HG03025 (cell line): ENCODE data around the gene UEVLD.

Experiments used
- ATAC-seq: cut with Tn5 transposase; IDR thresholded peaks from one replicate; pipeline ENCODE4 v1.9.1; 2021; ENCODE audit warnings: mild to moderate bottlenecking, moderate library complexity; ENCODE audit not compliant: unreplicated experiment, low FRiP score

Gene UEVLD

DNA sequence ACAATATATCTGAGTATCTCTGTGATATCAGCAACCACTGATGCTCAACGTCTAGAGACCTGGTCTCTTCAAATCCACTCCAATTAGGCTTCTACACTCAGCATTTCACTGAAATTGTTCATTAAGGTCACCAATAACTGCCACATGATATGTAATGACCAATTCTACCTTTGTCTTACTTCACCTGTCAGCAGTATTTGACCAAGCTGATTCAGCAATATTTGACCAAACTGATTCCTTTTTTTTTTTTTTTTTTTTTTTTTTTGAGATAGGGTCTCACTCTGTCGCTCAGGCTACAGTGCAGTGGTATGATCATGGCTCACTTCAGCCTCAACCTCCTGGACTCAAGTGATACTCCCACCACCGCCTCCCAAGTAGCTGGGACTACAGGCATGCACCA lies 67.4 kb downstream of the UEVLD start:
- ATAC-seq: no peak

DNA sequence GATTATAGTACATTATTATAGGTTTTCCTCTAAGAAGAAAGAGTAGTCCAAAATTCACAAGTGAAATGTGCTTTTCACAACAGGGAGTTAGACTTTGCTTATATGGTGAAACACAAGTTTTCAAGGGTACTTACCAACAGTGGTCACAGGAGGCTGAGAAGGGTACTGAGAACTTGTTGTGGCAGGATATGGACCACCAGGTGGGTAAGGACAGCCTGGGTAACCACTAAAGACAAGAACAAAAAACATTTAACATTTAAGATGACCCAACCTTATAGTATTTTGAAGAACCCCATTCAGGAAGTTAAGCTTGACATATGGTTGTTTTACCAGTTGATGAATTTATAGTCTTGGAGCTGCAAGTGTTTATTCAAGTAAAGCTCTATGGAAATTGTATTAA lies 86.2 kb downstream of the UEVLD start:
- ATAC-seq: no peak

DNA sequence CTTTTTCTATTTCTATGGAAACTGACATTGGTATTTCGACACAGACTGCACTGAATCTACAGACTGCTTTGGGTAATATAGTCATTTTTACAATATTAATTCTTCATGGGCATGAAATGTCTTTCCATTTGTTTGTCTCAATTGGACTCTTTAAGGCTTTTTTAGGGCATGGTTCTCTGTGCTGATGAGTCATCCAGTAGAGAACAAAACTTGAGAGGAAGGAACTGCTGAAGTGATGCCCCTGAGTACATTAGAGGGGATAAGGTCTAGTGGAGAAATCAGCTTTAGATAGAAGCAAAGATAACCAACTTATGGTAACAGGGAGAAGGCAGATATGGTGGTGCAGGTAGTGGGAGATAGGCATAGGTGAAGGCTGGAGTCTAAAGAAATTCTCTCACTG lies 86.9 kb downstream of the UEVLD start:
- no peak for ATAC-seq

DNA sequence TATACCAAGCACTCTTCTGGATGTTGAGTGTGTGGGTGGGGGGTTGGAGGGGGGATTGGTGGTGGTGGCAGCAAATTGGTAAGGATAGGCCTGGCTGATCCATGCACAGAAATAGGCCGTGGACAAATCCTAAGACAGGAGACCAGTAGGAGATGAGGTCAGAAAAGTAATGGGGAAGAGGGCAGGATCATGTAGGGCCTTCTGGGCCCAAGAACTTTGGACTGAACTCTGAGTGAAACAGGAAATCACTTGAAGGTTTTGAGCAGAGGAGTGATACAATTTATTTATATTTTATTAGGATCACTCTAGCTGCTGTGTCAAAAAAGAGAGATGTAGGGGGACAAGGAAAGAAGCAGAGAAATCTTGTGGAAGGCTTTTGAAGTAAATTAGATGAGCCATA lies 90.5 kb downstream of the UEVLD start:
- no peak for ATAC-seq

DNA sequence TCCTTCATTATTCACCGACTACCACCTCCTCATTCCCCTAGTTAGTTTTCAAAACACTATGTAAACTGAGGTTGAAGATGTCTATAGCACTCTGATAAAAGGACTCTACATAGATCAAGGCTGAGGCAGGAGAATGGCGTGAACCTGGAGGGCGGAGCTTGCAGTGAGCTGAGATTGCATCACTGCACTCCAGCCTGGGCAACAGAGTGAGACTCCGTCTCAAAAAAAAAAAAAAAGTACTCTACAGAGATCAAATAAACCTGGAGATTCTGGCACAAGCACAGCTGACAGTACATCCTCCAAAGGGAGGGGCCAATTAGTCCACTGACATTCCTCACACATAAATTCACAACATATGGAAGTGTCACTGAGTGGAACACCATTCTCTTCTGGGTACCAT lies 92.8 kb downstream of the UEVLD start:
- no peak for ATAC-seq

DNA sequence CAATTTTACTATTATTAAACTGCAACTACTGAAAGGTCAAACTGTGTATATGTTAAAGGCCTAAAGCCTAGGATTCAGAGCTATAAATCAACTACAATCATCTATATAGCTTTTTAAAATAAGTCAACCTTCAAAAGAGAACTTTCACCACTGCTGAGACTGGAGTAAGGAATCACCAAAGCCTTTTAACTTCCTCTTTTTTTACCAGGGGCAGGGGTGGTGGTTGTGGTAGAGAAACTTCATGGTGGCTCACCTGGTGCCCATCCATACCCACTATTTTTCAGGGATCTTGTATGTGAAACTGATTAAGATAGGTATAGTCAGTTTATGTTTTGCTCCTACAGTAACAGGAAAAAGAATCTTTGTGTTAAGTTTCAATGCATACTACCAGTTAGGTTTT lies 93.3 kb downstream of the UEVLD start:
- ATAC-seq: no peak

DNA sequence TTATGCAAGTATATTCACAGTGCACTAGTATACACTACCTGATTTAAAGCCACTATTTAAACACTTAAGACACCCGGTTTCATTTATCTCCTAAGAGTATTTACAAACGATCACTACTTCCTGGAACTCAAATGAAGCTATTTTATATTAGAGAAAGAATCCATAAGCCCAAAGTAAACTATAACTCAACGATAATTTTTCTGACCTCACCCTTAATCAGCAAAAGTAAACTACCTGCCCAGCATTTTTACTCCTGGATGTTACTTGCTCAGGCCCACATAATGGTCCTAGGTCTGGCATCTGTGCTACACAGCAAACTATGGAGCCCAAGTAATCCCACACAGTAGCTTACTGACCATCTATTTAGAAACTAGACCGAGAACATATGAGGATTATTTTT lies 95.2 kb downstream of the UEVLD start:
- ATAC-seq: no peak

DNA sequence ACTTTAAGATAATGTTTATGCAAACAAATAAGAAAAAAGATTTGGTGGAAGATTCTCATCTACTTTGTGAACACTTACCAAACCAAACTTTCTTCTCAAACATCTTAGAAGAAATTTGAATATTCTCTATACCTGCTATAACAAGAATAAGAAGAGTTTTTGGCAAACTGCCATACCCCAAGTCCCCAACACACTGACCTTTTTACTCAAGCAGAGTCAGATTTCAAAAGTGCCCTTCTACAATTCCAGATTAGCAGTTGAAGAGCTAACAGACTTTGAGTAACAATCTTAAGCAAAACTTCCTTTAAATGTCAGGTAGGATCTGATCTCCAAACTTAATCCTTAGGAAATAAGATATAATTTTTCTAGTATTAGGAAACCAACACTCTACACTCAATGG lies 95.6 kb downstream of the UEVLD start:
- ATAC-seq: no peak

DNA sequence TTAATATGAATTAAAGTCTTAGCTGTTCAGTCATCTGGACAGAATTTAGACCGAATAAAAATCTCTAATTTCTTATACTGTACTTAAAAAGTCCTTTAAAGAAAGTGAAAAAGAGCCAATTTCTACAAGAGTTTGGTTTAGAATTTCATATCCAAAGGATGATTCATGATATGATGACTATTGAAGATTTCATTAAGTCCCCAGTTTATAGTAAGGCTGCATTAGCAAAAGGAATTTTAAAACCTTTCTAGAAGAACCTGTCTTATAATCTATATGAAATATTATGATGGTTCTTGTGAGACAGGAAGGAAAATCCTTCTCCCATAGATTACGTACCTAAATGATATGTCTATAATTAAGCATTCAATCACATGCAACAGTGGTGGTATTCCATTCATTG lies 96.6 kb downstream of the UEVLD start:
- no peak for ATAC-seq

DNA sequence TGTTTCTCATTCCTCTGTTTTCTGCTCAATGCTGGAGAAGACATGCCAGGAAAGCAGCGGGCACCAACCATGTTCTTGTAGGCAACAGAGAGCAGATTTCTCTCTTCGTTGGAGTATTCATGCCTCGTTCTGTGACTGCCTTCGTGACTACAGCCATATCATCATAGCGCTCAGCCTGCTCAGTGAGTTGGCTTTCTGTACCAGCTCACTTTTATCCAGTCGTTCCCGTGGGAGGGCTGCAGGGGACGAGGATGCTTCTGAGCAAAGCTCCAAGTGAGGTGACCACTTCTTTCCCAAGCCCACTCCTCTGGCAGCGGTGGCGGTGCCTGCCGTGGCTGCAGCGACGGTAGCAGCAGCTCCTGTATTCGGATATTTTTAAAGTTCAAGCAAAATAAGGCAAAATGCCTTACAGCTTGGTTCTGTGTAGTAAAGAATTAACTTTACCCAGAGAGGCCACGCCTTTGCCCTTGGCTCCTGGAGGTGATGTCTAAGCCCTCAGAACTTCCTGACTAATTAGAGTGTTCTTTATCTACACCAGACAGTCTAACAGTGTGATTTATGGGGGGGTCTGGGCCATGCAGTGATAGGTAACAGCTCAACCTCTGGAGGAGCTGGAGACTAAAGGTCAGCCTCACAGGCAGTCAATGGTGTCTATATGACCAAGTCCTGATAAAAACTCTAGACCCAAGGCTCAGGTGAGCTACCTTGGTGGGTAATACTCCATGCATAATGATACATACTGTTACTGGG lies 97.6 kb downstream of the UEVLD start:
- no peak for ATAC-seq

DNA sequence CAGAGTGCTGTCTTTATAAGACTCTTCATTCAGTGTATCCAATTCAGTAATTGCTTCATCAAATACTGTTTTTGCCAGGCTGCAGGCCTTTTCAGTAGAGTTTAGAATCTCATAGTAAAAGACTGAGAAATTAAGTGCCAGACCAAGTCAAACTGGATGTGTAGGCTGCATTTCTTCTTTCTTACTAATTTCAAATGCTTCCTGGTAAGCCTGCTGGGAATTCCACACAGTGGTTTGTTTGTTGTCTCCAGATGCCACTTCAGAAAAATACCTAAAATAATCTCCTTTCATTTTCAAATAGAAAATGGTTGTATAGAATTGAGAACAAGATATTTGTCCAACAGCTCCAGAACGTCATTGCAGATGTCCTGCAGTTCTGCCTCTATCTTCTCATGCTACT lies 98.2 kb downstream of the UEVLD start:
- no peak for ATAC-seq

DNA sequence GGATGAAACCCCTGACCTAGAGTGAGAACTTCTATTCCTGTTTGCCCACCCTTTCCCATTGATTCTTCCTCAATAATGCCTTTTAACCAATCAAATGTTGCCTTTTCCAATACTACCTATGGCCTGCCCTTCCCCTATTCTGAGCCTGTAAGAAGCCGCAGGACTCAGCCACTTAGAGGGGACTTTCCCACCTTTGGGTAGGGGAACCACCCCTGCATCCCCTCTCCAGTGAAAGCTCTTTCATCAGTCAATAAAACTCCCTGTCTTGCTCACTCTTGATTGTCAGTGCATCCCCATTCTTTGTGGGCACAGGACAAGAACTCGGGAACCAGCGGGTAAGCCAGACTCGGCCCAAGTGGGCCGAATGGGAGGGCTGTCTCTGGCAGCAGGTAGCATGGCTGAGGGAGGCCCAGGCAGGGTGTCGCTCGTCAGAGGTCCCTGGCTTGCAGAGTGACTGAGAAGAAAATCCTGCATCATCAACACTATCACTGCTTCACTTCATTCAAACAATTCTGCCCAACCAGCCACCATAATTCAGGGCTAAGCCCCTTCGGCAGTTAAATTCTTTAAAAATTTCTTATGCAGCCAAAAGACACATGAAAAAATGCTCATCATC lies 102.5 kb downstream of the UEVLD start:
- no peak for ATAC-seq
